GM21528 (cell line): ENCODE results near the gene CRTC3.

Experiments
- ATAC-seq: cut with Tn5 transposase; IDR thresholded peaks from one replicate; pipeline ENCODE4 v1.9.1; 2021; ENCODE audit warnings: mild to moderate bottlenecking, moderate library complexity; ENCODE audit not compliant: unreplicated experiment, low FRiP score

Gene CRTC3

DNA sequence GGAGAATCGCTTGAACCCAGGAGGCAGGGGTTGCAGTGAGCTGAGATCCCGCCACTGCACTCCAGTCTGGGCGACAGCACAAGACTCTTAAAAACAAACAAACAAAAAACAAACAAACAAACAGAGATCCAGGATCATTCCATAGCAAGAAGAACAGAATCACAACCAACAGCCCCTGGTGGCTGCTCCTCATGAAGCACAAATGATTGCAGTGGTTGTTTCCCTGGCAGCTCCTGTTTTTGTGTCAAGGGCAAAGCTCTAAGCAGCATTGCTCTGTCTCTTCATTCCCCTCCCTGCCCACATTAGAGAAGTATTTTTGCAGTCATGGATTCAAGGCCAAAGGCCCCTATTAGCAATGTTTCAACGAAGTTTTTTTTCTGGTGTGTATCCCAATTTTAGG, 161.6 kb downstream of the CRTC3 start:
- ATAC-seq, result no peak

DNA sequence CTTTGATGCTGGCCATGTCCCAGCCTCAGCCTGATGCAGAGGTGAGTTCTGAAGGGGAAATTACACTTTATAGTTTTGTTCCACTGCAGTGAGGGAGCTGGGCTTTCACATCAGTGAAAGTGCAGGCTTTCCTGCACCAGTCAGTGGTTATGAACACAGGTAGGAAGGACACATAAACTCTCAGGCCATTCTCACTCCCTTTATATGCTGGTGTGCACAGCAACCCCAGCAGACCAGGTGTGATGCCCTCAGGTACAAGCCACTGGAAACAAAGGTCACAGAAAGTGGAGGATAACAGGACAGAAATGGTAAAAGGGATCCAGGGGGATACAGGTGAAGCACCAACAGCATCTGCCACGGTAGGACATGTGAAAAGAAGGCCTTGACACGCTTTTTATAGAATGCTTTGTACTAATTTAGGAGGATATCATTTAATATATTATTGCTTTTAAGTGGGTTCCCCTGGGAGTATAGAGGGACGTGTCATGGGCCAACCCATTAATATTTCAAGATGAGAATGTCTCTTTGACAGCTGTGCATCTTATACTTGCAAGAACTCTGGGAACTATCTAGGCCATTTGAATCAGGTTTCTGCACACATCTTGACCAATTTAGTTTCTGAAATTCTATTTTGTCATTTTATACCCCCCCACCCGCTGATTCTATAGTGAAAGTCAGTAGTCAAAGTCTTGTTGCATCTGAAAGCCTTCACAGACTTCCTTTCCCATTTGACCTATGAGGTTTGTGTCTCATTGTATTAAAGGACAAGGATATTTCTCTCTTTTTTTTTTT, 162.5 kb downstream of the CRTC3 start:
- ATAC-seq, result no peak
